Muscle layer of duodenum (tissue), 2 donors: Measurements from ENCODE around the gene PEX14.

Source experiments
- H3K27ac ChIP-seq: one replicate; pipeline ENCODE4 v1.7.0; 2013; ENCODE audit warnings: mild to moderate bottlenecking, low read length
- H3K27me3 ChIP-seq: one replicate; pipeline ENCODE4 v1.7.0; 2013; ENCODE audit warnings: low read depth, mild to moderate bottlenecking, control low read depth, low read length
- H3K36me3 ChIP-seq, 2 donors: one replicate each; pipeline ENCODE4 v1.7.0; 2013; ENCODE audit warnings: low read length in 2 of 2, control low read depth in 1 of 2, mild to moderate bottlenecking in 1 of 2; ENCODE audit not compliant: insufficient read depth in 2 of 2, control insufficient read depth in 1 of 2
- H3K4me1 ChIP-seq, 2 donors: one replicate each; pipeline ENCODE4 v1.7.0; 2013; ENCODE audit warnings: low read length in 2 of 2, mild to moderate bottlenecking in 2 of 2, control low read depth in 1 of 2, moderate library complexity in 1 of 2; ENCODE audit not compliant: insufficient read depth in 2 of 2, control insufficient read depth in 1 of 2
- H3K4me3 ChIP-seq, 2 donors: one replicate each; pipeline ENCODE4 v1.7.0; 2013; ENCODE audit warnings: low read length in 2 of 2, low read depth in 1 of 2, mild to moderate bottlenecking in 1 of 2
- H3K9me3 ChIP-seq, 2 donors: one replicate each; pipeline ENCODE4 v1.7.0; 2013; ENCODE audit warnings: low read length in 2 of 2, control low read depth in 1 of 2, mild to moderate bottlenecking in 1 of 2; ENCODE audit not compliant: control insufficient read depth in 1 of 2
- donor health status: healthy.

Gene PEX14

DNA sequence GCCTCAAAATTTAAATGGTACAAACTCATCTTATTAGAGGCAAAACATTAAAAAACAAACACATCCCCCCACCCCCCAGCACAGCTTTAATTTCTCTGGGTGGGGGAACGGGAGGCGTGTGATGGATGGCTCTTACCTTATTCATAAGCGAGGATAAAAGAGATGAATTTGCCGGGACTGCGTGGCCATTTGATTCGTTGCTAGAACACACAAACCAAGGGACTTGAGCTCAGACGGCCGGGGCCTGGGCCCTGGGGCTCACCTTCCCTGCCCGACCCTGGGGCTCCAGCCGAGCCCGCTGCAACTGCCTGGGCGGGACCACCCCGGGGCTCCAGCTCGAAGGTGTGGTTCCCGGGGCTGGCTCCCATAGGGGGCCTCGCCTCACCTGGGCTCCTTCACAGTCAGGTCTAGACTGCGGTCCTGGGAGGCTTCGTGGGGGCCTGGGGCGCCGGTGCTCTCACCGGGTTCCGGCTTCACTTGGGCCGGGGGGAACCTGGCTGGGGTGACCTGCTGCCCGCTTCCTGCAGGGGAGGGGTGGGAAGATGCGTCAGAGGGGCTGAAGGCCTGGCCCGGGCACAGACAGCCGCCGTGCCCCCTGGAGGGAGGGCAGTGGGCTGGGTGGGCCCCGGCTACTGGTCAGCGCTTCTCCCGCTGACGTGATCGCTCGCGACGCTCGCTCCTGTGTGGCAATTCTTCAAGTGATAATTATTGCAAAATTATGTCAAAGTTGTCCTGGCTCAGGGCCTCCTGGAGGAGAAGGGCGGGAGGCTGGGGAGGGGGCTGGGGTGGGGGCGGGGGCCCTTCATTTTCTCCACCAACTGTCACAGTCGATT, 176.0 kb downstream of the PEX14 start:
- H3K9me3 ChIP-seq = no peaks in the 10 kb centered on the region
- H3K27ac ChIP-seq = no peak overlapping the region
- peaks cover 6 to 24% of the 10 kb centered on the region in 2 donors for H3K36me3 ChIP-seq
- H3K4me3 ChIP-seq = no peak overlapping the region
- peaks cover 0 to 43% of the 10 kb centered on the region in 2 donors for H3K4me1 ChIP-seq
- no peaks in the 10 kb centered on the region for H3K27me3 ChIP-seq

DNA sequence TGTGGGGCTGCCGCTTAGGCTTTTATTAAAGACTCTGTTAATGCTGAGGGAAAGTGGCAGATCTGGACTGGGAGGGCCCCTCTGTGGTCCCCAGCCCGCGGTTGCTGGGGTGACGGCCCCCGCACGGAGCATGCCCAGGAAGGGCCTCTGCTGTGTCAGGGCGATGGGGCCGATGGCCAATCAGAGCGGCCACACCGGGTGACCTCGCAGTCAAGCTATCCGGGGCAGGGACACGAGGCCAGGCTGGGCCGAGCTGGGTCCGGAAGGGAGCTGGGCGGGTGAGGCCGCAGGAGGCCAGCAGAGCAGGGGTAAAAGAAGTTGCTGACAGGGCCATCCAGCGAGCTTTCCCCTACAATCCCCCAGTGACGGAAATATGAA, 176.6 kb downstream of the PEX14 start:
- no peaks in the 10 kb centered on the region for H3K9me3 ChIP-seq
- no peak overlapping the region for H3K4me3 ChIP-seq
- peaks cover 0 to 19% of the 10 kb centered on the region in 2 donors for H3K36me3 ChIP-seq
- peaks cover 0 to 44% of the 10 kb centered on the region in 2 donors for H3K4me1 ChIP-seq
- no peaks in the 10 kb centered on the region for H3K27me3 ChIP-seq
- no peak overlapping the region for H3K27ac ChIP-seq

DNA sequence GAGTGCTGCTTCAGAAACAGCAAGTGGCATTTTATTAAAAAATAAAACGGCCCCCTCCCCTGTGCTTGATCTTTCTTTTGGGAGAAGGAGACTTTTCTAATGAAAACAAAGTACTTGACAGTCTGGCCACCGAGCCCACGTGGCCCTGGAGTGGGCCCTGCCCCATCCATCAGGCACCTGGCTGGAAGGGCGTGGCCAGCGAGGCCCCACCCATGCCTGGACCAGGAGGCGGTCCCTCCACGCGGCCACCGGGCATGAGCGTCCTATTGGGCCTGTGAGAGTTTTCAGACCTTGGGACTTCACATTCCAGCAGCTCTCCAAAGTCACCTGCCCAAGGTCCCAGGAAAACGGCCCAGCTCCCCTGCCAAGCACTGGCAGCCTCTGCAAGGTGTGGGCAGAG, 177.0 kb downstream of the PEX14 start:
- Histone ChIP-seq H3K4me1 (peaks cover 0 to 48% of the 10 kb centered on the region in 2 donors), H3K36me3 (peaks cover 0 to 15% of the 10 kb centered on the region in 2 donors), H3K4me3 (no peak overlapping the region), H3K27me3 (no peaks in the 10 kb centered on the region), H3K27ac (no peak overlapping the region), H3K9me3 (no peaks in the 10 kb centered on the region)

DNA sequence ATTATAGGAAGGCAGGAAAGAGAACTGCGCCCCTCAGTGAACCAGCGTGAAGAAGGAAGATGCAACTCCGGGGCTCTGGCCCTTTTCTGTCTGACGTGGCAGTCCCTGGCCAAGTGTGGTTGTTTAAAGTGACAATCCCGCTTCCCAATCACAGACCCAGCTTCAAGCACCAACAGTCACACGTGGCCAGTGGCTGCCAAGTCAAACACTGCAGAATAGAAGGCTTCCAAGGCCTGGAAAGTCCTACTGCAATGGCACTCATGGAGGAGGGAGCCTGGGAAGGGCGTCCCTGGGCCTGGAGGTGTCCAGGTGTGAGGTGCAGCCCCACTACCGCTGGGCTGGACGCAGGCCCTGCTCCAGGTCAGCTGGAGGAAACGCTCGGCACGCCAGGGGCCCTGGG, 177.9 kb downstream of the PEX14 start:
- H3K36me3 ChIP-seq = peaks cover 0 to 10% of the 10 kb centered on the region in 2 donors
- H3K4me3 ChIP-seq = no peak overlapping the region
- peaks cover 0 to 55% of the 10 kb centered on the region in 2 donors for H3K4me1 ChIP-seq
- H3K27me3 ChIP-seq = no peaks in the 10 kb centered on the region
- no peaks in the 10 kb centered on the region for H3K9me3 ChIP-seq
- H3K27ac ChIP-seq = no peak overlapping the region

DNA sequence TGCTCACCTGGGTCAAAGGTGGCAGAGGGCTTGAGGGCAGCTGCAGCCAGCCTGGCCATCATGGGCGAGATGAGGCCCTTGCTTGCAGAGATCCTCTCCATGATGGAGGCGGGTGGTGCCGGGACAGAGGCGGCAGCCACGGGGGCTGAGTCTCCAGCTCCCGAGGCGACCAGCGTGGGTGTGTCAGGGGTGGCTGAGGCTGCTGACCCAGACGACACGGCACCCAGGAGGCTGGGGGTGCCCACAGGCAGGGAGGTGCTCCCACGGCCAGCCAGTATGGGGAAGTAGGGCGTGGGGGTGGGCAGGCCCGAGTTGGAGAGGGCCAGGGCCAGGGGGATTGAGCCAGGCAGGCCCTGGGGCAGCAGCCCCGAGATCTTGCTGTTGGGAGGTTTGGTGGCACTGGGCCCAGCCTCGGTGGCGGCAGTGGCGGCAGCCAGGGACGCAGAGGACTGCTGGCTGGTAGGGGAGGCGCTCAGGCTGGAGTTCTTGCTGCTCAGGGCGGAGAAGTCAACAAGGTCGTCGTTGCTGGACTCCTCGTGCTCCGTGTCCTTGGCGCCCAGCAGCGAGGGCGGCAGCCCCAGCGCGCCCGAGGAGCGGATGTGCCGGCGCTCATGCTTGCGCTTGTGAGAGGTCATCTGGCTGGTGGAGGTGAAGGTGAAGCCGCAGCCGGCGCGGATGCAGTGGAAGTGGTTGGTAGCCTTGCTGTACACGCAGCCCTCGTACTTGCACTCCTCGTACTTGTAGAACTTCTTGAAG, 178.8 kb downstream of the PEX14 start:
- H3K36me3 ChIP-seq = peaks cover 0 to 6% of the 10 kb centered on the region in 2 donors
- no peaks in the 10 kb centered on the region for H3K9me3 ChIP-seq
- no peaks in the 10 kb centered on the region for H3K27me3 ChIP-seq
- peaks cover 0 to 61% of the 10 kb centered on the region in 2 donors for H3K4me1 ChIP-seq
- H3K27ac ChIP-seq = no peak overlapping the region
- H3K4me3 ChIP-seq = no peak overlapping the region

DNA sequence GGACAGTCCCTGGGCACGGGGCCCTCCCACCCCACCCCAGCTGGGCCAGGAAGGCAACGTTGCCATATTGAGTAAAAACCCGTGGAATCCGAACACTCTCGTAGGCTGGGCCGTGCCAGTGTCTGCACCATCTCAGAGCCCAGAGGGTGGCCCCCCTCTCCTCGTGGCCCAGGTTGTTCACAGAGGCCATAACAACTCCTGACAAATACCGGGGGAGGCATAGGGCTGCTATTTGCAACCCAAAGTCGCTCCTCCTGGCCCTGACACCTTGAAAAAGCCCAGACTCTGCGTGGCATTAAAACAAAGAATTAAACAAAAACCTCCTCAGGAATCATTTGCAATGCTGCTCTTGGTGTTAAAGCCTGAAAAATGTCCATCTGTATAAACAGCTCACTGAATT, 180.3 kb downstream of the PEX14 start:
- H3K4me3 ChIP-seq = no peak overlapping the region
- peaks cover 4 to 16% of the 10 kb centered on the region in 2 donors for H3K36me3 ChIP-seq
- no peaks in the 10 kb centered on the region for H3K9me3 ChIP-seq
- no peak overlapping the region for H3K27ac ChIP-seq
- no peaks in the 10 kb centered on the region for H3K27me3 ChIP-seq
- H3K4me1 ChIP-seq = peaks cover 0 to 58% of the 10 kb centered on the region in 2 donors

DNA sequence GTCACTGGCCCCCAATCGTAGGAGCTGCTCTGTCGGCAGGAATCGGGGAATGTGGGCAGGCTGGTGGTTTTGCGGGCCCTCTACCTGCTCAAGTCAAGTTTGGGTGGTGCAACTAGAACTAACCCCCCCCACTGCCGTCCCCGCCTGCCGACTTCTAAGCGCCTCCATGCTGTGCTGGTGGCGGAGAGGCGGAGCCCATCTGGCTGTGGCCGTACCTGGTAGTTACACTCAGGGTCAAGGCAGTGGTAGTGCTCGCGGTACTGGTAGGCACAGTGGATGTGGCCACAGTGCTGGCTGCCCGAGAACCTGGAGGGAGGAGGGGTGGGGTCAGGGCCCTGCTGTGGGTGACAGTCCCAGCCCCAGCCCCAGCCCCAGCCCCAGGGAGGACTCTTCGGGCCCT, 181.7 kb downstream of the PEX14 start:
- Histone ChIP-seq H3K27me3 (no peaks in the 10 kb centered on the region), H3K4me1 (peaks cover 0 to 58% of the 10 kb centered on the region in 2 donors), H3K36me3 (peaks cover 4 to 17% of the 10 kb centered on the region in 2 donors), H3K9me3 (no peaks in the 10 kb centered on the region), H3K4me3 (no peak overlapping the region), H3K27ac (no peak overlapping the region)

DNA sequence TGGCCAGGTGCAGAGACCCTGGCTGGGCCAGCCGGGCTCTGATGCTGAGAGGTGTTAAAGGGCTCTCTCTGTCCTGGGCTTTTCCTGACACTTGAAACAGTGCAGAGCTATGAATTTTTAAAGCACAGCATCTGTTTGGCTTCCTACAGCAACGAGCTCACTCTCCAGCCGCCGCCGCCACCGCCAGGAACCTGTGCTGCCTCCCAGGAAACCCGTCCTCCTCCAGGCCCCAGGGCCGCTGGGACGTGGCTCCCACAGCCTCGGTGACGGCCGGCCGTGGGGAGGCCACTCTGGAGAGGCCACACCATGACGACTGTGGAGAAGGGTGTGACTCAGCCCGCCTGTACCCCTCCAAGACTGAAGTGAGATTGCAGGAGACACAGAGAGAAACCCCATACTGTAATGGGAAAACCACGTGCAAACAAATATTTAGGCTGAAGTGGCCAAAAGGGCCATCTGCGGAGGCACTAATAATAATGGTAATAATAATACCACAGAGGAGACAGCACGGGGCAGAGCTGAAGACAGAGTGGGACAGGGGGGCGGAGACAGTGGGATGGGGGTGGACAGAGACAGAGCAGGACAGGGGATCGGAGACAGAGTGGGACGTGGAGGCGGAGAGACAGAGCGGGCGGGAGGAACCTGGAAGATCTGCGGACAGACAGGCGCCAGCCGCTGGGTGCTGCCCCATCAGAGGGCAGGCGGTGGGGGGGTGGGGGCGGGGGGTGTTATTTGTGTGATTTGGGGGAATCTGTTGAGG, 182.5 kb downstream of the PEX14 start:
- H3K4me1 ChIP-seq = peaks cover 0 to 58% of the 10 kb centered on the region in 2 donors
- no peak overlapping the region for H3K4me3 ChIP-seq
- no peaks in the 10 kb centered on the region for H3K27me3 ChIP-seq
- H3K27ac ChIP-seq = no peak overlapping the region
- no peaks in the 10 kb centered on the region for H3K9me3 ChIP-seq
- H3K36me3 ChIP-seq = peaks cover 4 to 17% of the 10 kb centered on the region in 2 donors

DNA sequence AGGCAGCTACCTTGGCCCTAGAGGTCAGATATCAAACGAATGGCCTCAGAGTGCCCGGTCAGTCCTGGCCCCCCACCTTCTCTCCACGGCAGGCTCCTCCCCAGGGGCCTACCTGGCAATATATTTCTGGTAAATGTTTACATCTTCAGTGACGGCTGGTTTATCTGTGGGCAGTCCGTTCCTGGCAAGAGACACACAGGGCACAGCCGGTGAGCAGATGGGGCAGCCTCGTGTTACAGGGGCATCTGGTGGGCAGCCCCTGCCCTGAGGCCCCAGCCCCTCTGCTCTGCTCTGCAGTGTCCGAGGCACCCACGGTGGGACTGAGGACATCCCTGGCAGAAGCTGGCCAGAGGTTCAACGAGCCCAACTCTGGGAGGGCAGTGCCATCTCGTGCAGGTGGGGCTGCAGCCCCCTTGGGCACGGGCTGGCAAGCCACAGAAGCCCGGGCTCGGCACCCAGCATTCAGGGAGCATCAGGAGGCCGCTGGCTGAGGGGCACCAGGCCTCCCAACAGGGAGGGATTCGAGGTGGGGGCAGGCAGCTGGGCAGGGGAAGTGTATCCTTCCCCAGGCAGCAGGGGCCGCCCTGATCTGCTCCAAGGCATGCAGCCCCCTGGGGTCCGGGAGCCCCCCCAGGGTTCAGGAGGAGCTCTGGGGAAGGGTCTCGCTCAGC, 183.8 kb downstream of the PEX14 start:
- H3K27me3 ChIP-seq = no peaks in the 10 kb centered on the region
- peaks cover 0 to 56% of the 10 kb centered on the region in 2 donors for H3K4me1 ChIP-seq
- peaks cover 4 to 17% of the 10 kb centered on the region in 2 donors for H3K36me3 ChIP-seq
- no peak overlapping the region for H3K27ac ChIP-seq
- H3K4me3 ChIP-seq = no peak overlapping the region
- H3K9me3 ChIP-seq = no peaks in the 10 kb centered on the region

DNA sequence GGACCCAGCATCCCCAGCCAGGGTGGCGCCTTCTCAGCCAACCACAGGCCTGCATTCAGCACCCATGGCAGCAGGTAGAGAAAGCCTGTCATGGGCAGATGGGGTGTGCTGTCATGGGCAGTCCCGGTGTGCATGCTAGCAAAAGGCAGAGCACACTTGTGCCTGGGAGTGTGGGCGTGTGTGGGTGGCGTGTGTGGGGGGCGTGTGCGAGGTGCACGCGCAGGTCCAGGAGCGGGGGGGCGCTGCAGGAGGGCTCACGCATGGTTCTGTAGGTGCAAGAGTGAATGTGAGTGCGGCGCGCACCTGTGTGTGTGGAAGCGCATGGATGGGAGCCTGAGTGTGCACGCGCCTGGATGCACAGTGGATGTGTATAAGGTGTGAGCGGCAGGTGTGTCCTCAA, 184.5 kb downstream of the PEX14 start:
- no peak overlapping the region for H3K4me3 ChIP-seq
- no peaks in the 10 kb centered on the region for H3K27me3 ChIP-seq
- H3K4me1 ChIP-seq = peaks cover 0 to 56% of the 10 kb centered on the region in 2 donors
- H3K27ac ChIP-seq = no peak overlapping the region
- peaks cover 4 to 12% of the 10 kb centered on the region in 2 donors for H3K36me3 ChIP-seq
- no peaks in the 10 kb centered on the region for H3K9me3 ChIP-seq
